Islet precursor cell (in vitro differentiated cells): ENCODE data around the gene NXNL2.

Source experiments
- DNase-seq: peaks from one replicate; pipeline ENCODE4 v3.0.0-alpha.2; 2018

The NXNL2 gene

GRCh38 chr9:88534456-88535225, at the start of gene NXNL2:
NXNL2 (plus strand) TSS chr9:88535178; CDS start chr9:88535435, 257 bp downstream.
- DNase-seq = peak; percentile 95

GRCh38 chr9:88488166-88488565, 46.8 kb upstream of the NXNL2 start:
- no peak for DNase-seq

- no peak for DNase-seq
Observed at GRCh38 chr9:88494983-88495721, 39.8 kb upstream of the NXNL2 start.

GRCh38 chr9:88497224-88497623, 37.8 kb upstream of the NXNL2 start:
- DNase-seq = no peak

GRCh38 chr9:88498880-88499279, 36.1 kb upstream of the NXNL2 start:
- no peak for DNase-seq

- DNase-seq = no peak
Observed at GRCh38 chr9:88501086-88501485, 33.9 kb upstream of the NXNL2 start.

- peak; percentile 79 for DNase-seq
Observed at GRCh38 chr9:88502552-88503034, 32.4 kb upstream of the NXNL2 start.

- no peak for DNase-seq
Observed at GRCh38 chr9:88503081-88503844, 31.7 kb upstream of the NXNL2 start.

- DNase-seq = no peak
Observed at GRCh38 chr9:88503845-88504764, 30.9 kb upstream of the NXNL2 start.

- DNase-seq = no peak
Observed at GRCh38 chr9:88508326-88508725, 26.7 kb upstream of the NXNL2 start.

- DNase-seq = peak; percentile 73
Observed at GRCh38 chr9:88511906-88512305, 23.1 kb upstream of the NXNL2 start.

GRCh38 chr9:88514247-88514646, 20.7 kb upstream of the NXNL2 start:
- DNase-seq = no peak

GRCh38 chr9:88521308-88521707, 13.7 kb upstream of the NXNL2 start:
- DNase-seq = no peak

GRCh38 chr9:88522360-88522759, 12.6 kb upstream of the NXNL2 start:
- DNase-seq = no peak

- DNase-seq = peak; percentile 75
Observed at GRCh38 chr9:88523056-88523455, 11.9 kb upstream of the NXNL2 start.

- no peak for DNase-seq
Observed at GRCh38 chr9:88524911-88525310, 10.1 kb upstream of the NXNL2 start.

- DNase-seq = no peak
Observed at GRCh38 chr9:88527618-88528017, 7.4 kb upstream of the NXNL2 start.

GRCh38 chr9:88528080-88528790, 6.7 kb upstream of the NXNL2 start:
- no peak for DNase-seq

GRCh38 chr9:88529496-88529895, 5.5 kb upstream of the NXNL2 start:
- no peak for DNase-seq

- DNase-seq = no peak
Observed at GRCh38 chr9:88530051-88530450, 4.9 kb upstream of the NXNL2 start.

GRCh38 chr9:88531920-88532698, 2.9 kb upstream of the NXNL2 start:
- peak; percentile 92 for DNase-seq
